Activated naive CD8-positive, alpha-beta T cell treated with anti-CD3 and anti-CD28 coated beads, Interleukin-2, amount 50 U/mL, for 24 hours (primary cell): ENCODE results near the gene EMP3.
"Not testable (repeated sequence)": the region's sequence is repeated elsewhere in the genome, so short reads cannot be mapped to it uniquely, and the experiment has no call there.

ENCODE experiments used
- ATAC-seq: fragments of 150-1000 bp; cut with Tn5 transposase; one replicate; pipeline ENCODE4 v1.10.0; 2021
- DNase-seq: peaks from one replicate; pipeline ENCODE4 v3.0.0; 2021
- H3K27ac Mint-ChIP-seq: one replicate; pipeline ENCODE4 v1.8.0; 2021; ENCODE audit warnings: mild to moderate bottlenecking, mixed read lengths
- H3K27me3 Mint-ChIP-seq: one replicate; pipeline ENCODE4 v1.8.0; 2021; ENCODE audit warnings: mixed read lengths
- H3K36me3 Mint-ChIP-seq: one replicate; pipeline ENCODE4 v1.8.0; 2021; ENCODE audit warnings: low read depth, mixed read lengths
- H3K4me1 Mint-ChIP-seq: one replicate; pipeline ENCODE4 v1.8.0; 2021; ENCODE audit warnings: mixed read lengths
- H3K4me3 Mint-ChIP-seq: one replicate; pipeline ENCODE4 v1.8.0; 2021; ENCODE audit warnings: mild to moderate bottlenecking, moderate library complexity, mixed read lengths
- H3K9me3 Mint-ChIP-seq: one replicate; pipeline ENCODE4 v1.8.0; 2021; ENCODE audit warnings: mixed read lengths

The EMP3 gene

DNA sequence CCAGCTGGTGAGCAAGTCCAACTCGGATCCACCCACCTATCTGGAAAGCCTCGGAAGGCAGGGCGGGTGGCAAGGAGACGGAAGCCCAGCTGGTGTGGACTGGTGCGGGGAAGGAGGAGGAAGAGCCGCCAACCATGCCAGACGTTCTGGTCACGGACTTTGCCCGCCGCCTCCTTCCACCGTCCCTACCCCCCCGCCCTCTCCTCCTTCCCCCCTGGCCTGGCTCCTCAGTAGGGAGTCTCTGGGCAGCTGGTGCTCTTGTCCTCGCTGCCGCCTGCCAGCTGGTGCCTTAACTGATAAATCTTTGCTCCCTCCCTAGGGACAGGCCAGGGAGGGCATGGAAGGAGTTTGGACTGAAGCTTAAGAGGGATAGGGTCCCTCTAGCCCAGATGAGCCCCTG lies 43.6 kb downstream of the EMP3 start:
- Mint-ChIP-seq H3K4me1 (peaks cover 10% of the 10 kb centered on the region), H3K36me3 (peaks cover 2% of the 10 kb centered on the region), H3K9me3 (no peaks in the 10 kb centered on the region), H3K27me3 (peaks cover 2% of the 10 kb centered on the region), H3K4me3 (no peak overlapping the region), H3K27ac (no peak overlapping the region)
- DNase-seq: no peak
- ATAC-seq: no peak

DNA sequence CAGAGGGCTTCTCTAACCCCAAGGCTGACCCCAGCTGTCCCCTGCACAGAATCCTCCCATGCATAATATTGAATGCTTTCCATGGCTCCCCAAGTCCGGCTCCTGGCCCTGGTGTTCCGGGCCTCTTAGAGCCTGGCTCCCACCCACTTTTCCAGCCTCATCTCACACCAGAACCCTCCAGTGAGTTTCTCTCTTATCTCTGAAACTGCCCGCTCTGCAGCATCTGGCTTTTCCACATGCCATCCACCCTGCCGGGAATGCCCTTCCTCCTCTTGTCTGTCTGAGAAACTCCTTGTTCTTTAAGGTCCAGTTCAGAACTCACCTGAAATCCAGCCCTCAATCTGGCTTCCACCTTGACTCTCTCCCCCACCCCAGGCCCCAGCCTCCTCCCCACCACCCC lies 45.6 kb downstream of the EMP3 start:
- ATAC-seq: no peak
- H3K4me1 Mint-ChIP-seq: no peaks in the 10 kb centered on the region
- H3K27me3 Mint-ChIP-seq: no peaks in the 10 kb centered on the region
- no peak for DNase-seq
- H3K36me3 Mint-ChIP-seq: no peaks in the 10 kb centered on the region
- no peaks in the 10 kb centered on the region for H3K9me3 Mint-ChIP-seq
- no peak overlapping the region for H3K27ac Mint-ChIP-seq
- no peak overlapping the region for H3K4me3 Mint-ChIP-seq

DNA sequence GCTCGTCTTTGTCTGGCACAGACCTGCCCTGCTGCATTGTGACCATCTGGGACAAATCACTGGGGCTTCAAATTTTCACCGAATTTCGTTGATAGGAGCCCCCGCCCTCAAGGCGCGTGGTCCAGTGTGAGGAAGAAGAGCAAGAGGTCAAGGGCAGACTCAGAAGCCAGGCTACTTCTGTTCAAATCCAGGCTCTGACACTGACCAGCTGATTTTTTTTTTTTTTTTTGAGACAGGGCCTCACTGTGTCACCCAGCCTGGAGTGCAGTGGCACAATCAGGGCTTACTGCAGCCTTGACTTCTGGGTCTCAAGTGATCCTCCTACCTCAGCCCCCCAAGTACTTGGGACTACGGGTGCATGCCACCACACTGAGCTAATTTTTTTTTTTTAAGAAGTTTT lies 46.0 kb downstream of the EMP3 start:
- H3K36me3 Mint-ChIP-seq: no peaks in the 10 kb centered on the region
- DNase-seq (no peak), ATAC-seq (no peak)
- no peak overlapping the region for H3K4me3 Mint-ChIP-seq
- no peaks in the 10 kb centered on the region for H3K27me3 Mint-ChIP-seq
- H3K9me3 Mint-ChIP-seq: no peaks in the 10 kb centered on the region
- no peak overlapping the region for H3K27ac Mint-ChIP-seq
- no peaks in the 10 kb centered on the region for H3K4me1 Mint-ChIP-seq

DNA sequence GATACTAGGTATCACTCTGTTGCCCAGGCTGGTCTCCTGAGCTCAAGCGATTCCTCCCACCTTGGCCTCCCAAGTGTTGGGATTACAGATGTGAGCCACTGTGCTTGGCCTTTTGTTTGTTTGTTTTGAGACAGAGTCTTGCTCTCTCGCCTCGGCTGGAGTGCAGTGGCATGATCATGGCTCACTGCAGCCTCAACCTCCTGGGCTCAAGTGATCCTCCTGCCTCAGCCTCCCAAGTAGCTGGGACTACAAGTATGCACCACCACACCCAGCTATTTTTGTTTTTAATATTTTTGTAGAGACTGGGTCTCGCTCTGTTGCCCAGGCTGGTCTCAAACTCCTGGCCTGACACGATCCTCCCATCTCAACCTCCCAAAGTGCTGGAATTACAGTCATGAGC lies 46.4 kb downstream of the EMP3 start:
- H3K4me3 Mint-ChIP-seq, H3K36me3 Mint-ChIP-seq, H3K9me3 Mint-ChIP-seq, H3K4me1 Mint-ChIP-seq, H3K27ac Mint-ChIP-seq, DNase-seq, ATAC-seq, H3K27me3 Mint-ChIP-seq: not testable (repeated sequence)

DNA sequence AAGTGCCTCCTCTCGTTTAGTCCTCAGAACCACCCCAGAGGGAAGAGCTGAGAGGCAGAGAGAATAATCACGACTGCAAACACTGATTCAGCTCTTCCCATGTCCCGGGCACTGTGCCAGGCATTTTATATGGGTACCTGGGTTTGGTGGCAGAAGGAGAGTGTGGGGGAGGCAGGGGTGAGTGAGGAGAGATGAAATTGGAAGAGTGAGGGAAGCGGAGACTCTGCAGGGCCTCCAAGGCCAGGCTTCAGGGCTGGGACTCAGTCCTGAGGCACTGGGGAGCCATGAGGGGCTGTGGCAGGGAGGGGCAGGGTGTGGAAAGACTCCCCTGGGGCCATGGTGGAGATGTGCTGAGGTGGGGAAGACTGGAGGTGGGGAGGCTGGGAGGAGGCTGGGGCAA lies 47.6 kb downstream of the EMP3 start:
- ATAC-seq (no peak), DNase-seq (no peak)
- H3K9me3 Mint-ChIP-seq: no peaks in the 10 kb centered on the region
- H3K36me3 Mint-ChIP-seq: no peaks in the 10 kb centered on the region
- H3K4me1 Mint-ChIP-seq: no peaks in the 10 kb centered on the region
- H3K4me3 Mint-ChIP-seq: no peak overlapping the region
- no peaks in the 10 kb centered on the region for H3K27me3 Mint-ChIP-seq
- no peak overlapping the region for H3K27ac Mint-ChIP-seq

DNA sequence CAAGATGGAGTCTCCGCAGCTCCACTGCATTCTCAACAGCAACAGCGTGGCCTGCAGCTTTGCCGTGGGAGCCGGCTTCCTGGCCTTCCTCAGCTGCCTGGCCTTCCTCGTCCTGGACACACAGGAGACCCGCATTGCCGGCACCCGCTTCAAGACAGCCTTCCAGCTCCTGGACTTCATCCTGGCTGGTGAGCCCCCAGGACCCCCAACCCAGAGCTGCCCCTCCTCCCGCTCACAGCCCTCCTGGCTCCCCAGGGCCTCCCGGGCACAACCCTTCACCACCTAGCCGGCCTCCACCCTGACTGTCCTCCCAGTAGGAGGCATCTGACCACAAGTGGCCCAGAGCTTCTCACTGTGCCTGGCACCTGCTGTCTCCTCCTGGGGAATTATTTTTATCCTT lies 48.2 kb downstream of the EMP3 start:
- ATAC-seq (no peak), DNase-seq (no peak)
- Mint-ChIP-seq H3K27me3 (no peaks in the 10 kb centered on the region), H3K4me1 (no peaks in the 10 kb centered on the region), H3K9me3 (no peaks in the 10 kb centered on the region), H3K4me3 (no peak overlapping the region), H3K27ac (no peak overlapping the region), H3K36me3 (no peaks in the 10 kb centered on the region)

DNA sequence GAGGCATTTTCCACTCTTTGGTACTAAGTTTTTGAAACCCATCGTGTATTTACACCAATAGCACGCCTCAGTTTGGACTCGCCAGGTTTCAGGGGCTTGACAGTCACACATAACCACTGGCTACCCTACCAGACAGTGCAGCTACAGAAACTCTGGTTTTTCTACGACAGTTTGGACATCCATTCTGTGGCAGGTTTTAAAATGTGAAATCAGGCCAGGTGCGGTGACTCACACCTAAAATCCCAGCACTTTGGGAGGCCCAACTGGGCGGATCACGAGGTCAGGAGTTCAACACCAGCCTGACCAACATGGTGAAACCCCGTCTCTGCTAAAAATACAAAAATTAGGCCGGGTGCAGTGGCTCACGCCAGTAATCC lies 52.8 kb downstream of the EMP3 start:
- no peak for ATAC-seq
- DNase-seq: no peak
- H3K9me3 Mint-ChIP-seq: no peaks in the 10 kb centered on the region
- H3K4me1 Mint-ChIP-seq: no peaks in the 10 kb centered on the region
- no peak overlapping the region for H3K4me3 Mint-ChIP-seq
- H3K27me3 Mint-ChIP-seq: no peaks in the 10 kb centered on the region
- H3K27ac Mint-ChIP-seq: no peak overlapping the region
- H3K36me3 Mint-ChIP-seq: peaks cover 6% of the 10 kb centered on the region

DNA sequence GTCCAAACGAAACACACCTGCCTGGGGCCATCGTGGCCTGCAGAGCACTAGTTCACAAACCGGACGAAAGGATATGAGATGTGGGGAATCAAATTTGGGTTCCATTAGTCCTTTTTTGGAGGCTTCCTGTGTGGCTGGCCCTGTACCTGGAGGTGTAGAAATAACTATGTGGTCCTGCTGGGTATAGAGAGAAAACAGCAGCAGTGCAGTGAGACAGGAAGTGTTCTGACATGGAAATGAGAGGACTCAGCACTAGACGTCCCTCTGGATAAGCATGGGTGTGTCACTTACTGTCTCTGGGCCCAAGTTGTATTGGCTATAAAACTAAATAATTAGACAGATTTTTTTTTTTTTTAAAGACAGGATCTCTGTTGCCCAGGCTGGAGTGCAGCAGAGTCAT lies 53.7 kb downstream of the EMP3 start:
- Mint-ChIP-seq H3K36me3 (peaks cover 8% of the 10 kb centered on the region), H3K9me3 (no peaks in the 10 kb centered on the region), H3K4me1 (no peaks in the 10 kb centered on the region), H3K27ac (no peak overlapping the region), H3K27me3 (no peaks in the 10 kb centered on the region), H3K4me3 (no peak overlapping the region)
- DNase-seq (no peak), ATAC-seq (no peak)
